Upper lobe of left lung (tissue), 4 donors: Measurements from ENCODE around the gene GET3.

Source experiments
- CTCF ChIP-seq, 6 experiments: fragments of 450-650 bp in 4 of 6; fragments of 200-600 bp in 2 of 6; sonication (generic) in 2 of 6; IDR thresholded peaks; one replicate each; pipeline ENCODE4 v1.5.1; 2016 to 2019; ENCODE audit warnings: antibody characterized with exemption in 6 of 6
- POLR2A ChIP-seq, 4 donors: fragments of 450-650 bp; IDR thresholded peaks; one replicate each; pipeline ENCODE4 v1.5.1; 2016 to 2017; ENCODE audit warnings: antibody characterized with exemption in 4 of 4, mild to moderate bottlenecking in 2 of 4
- POLR2AphosphoS5 ChIP-seq, 2 donors: sonication (generic); formaldehyde crosslinking; IDR thresholded peaks; one replicate each; pipeline ENCODE4 v1.5.1; 2017; ENCODE audit warnings: antibody characterized with exemption in 2 of 2

GRCh38 chr19:12703046-12703445, 34.3 kb upstream of the GET3 start:
- TF ChIP-seq POLR2A (IDR thresholded peaks at IDR 0.05) (no peak), CTCF (IDR thresholded peaks at IDR 0.05) (no peak), POLR2AphosphoS5 (IDR thresholded peaks at IDR 0.05) (no peak)
